Measurements from ENCODE around the gene PPHLN1. TPM values are rescaled to one million over a fixed set of nuclear protein-coding genes. Genes with fewer than 3 reads are reported as not detected.

PPHLN1 gene
- total RNA-seq, 1 donor from 2014 or later: 50.3 TPM

- H3K4me3 Mint-ChIP-seq (ENCODE audit: unreplicated experiment): no peak overlapping the region
- H3K4me1 Mint-ChIP-seq (ENCODE audit: unreplicated experiment): peaks cover 27% of the 10 kb centered on the region
- no peaks in the 10 kb centered on the region for H3K36me3 Mint-ChIP-seq (ENCODE audit: low read depth, unreplicated experiment)
- no peak for DNase-seq (ENCODE audit: low spot score)
- peak overlapping the region; percentile 48 for H3K27ac Mint-ChIP-seq (ENCODE audit: unreplicated experiment)
- TF ChIP-seq CTCF (IDR thresholded peaks at IDR 0.05; ENCODE audit: unreplicated experiment): no peak
- no peaks in the 10 kb centered on the region for H3K9me3 Mint-ChIP-seq (ENCODE audit: unreplicated experiment)
- H3K27me3 Mint-ChIP-seq (ENCODE audit: unreplicated experiment): peaks cover 2% of the 10 kb centered on the region
These were observed 94.4 kb downstream of the PPHLN1 start for GRCh38 chr12:42420395-42420794.

- peaks cover under 1% of the 10 kb centered on the region for H3K36me3 Mint-ChIP-seq (ENCODE audit: low read depth, unreplicated experiment)
- peaks cover 2% of the 10 kb centered on the region for H3K27me3 Mint-ChIP-seq (ENCODE audit: unreplicated experiment)
- no peaks in the 10 kb centered on the region for H3K9me3 Mint-ChIP-seq (ENCODE audit: unreplicated experiment)
- DNase-seq (ENCODE audit: low spot score): no peak
- no peak for TF ChIP-seq CTCF (IDR thresholded peaks at IDR 0.05; ENCODE audit: unreplicated experiment)
- H3K27ac Mint-ChIP-seq (ENCODE audit: unreplicated experiment): no peak overlapping the region
- peaks cover 30% of the 10 kb centered on the region for H3K4me1 Mint-ChIP-seq (ENCODE audit: unreplicated experiment)
- H3K4me3 Mint-ChIP-seq (ENCODE audit: unreplicated experiment): no peak overlapping the region
These were observed 96.1 kb downstream of the PPHLN1 start for GRCh38 chr12:42421844-42422779.

GRCh38 chr12:42422785-42423184 is 96.8 kb downstream of the PPHLN1 start:
- no peak for TF ChIP-seq CTCF (IDR thresholded peaks at IDR 0.05; ENCODE audit: unreplicated experiment)
- peaks cover 8% of the 10 kb centered on the region for H3K36me3 Mint-ChIP-seq (ENCODE audit: low read depth, unreplicated experiment)
- no peak overlapping the region for H3K27ac Mint-ChIP-seq (ENCODE audit: unreplicated experiment)
- DNase-seq (ENCODE audit: low spot score): no peak
- no peaks in the 10 kb centered on the region for H3K9me3 Mint-ChIP-seq (ENCODE audit: unreplicated experiment)
- no peak overlapping the region for H3K4me3 Mint-ChIP-seq (ENCODE audit: unreplicated experiment)
- peaks cover 3% of the 10 kb centered on the region for H3K27me3 Mint-ChIP-seq (ENCODE audit: unreplicated experiment)
- peaks cover 31% of the 10 kb centered on the region for H3K4me1 Mint-ChIP-seq (ENCODE audit: unreplicated experiment)

GRCh38 chr12:42426746-42427145 is 100.8 kb downstream of the PPHLN1 start:
- Mint-ChIP-seq H3K27me3 (ENCODE audit: unreplicated experiment) (peaks cover 3% of the 10 kb centered on the region), H3K36me3 (ENCODE audit: low read depth, unreplicated experiment) (peaks cover 8% of the 10 kb centered on the region), H3K4me3 (ENCODE audit: unreplicated experiment) (no peak overlapping the region), H3K4me1 (ENCODE audit: unreplicated experiment) (peaks cover 16% of the 10 kb centered on the region), H3K27ac (ENCODE audit: unreplicated experiment) (peak overlapping the region; percentile 39), H3K9me3 (ENCODE audit: unreplicated experiment) (no peaks in the 10 kb centered on the region)
- no peak for DNase-seq (ENCODE audit: low spot score)
- no peak for TF ChIP-seq CTCF (IDR thresholded peaks at IDR 0.05; ENCODE audit: unreplicated experiment)

GRCh38 chr12:42428850-42429249 is 102.9 kb downstream of the PPHLN1 start:
- peaks cover 5% of the 10 kb centered on the region for H3K27me3 Mint-ChIP-seq (ENCODE audit: unreplicated experiment)
- H3K4me3 Mint-ChIP-seq (ENCODE audit: unreplicated experiment): no peak overlapping the region
- no peak for DNase-seq (ENCODE audit: low spot score)
- no peak overlapping the region for H3K27ac Mint-ChIP-seq (ENCODE audit: unreplicated experiment)
- H3K4me1 Mint-ChIP-seq (ENCODE audit: unreplicated experiment): peaks cover 14% of the 10 kb centered on the region
- no peak for TF ChIP-seq CTCF (IDR thresholded peaks at IDR 0.05; ENCODE audit: unreplicated experiment)
- no peaks in the 10 kb centered on the region for H3K9me3 Mint-ChIP-seq (ENCODE audit: unreplicated experiment)
- H3K36me3 Mint-ChIP-seq (ENCODE audit: low read depth, unreplicated experiment): peaks cover 18% of the 10 kb centered on the region

Measured in endothelial cell (in vitro differentiated cells).